Endothelial cell (in vitro differentiated cells): Measurements from ENCODE around the gene SDK2. TPM values are rescaled to one million over a fixed set of nuclear protein-coding genes. Genes with fewer than 3 reads are reported as not detected.

Experiments
- DNase-seq: peaks from one replicate; pipeline ENCODE4 v3.0.0; 2021; ENCODE audit warnings: low spot score
- H3K27ac Mint-ChIP-seq: one replicate; pipeline ENCODE4 v1.8.0; 2021; ENCODE audit warnings: mixed read lengths, inconsistent platforms; ENCODE audit not compliant: unreplicated experiment
- H3K27me3 Mint-ChIP-seq: one replicate; pipeline ENCODE4 v1.8.0; 2021; ENCODE audit warnings: mild to moderate bottlenecking, moderate library complexity, mixed read lengths, inconsistent platforms; ENCODE audit not compliant: unreplicated experiment
- H3K36me3 Mint-ChIP-seq: one replicate; pipeline ENCODE4 v1.8.0; 2021; ENCODE audit warnings: mild to moderate bottlenecking, low read depth, mixed read lengths, inconsistent platforms; ENCODE audit not compliant: unreplicated experiment
- H3K4me1 Mint-ChIP-seq: one replicate; pipeline ENCODE4 v1.8.0; 2021; ENCODE audit warnings: mild to moderate bottlenecking, mixed read lengths, inconsistent platforms; ENCODE audit not compliant: unreplicated experiment
- H3K4me3 Mint-ChIP-seq: one replicate; pipeline ENCODE4 v1.8.0; 2021; ENCODE audit warnings: mild to moderate bottlenecking, mixed read lengths, inconsistent platforms; ENCODE audit not compliant: unreplicated experiment
- H3K9me3 Mint-ChIP-seq: one replicate; pipeline ENCODE4 v1.8.0; 2021; ENCODE audit warnings: mixed read lengths, inconsistent platforms; ENCODE audit not compliant: unreplicated experiment
- CTCF ChIP-seq: fragments of 200-600 bp; sonication (generic); IDR thresholded peaks from one replicate; pipeline ENCODE4 v1.5.0; 2021; ENCODE audit warnings: antibody characterized with exemption; ENCODE audit not compliant: unreplicated experiment
- total RNA-seq: library from RNA; stranded (reverse); fragmentation: NEBNext Ultra II Directional; extraction: Animal tissue kit (Norgen Biotek cat#: 25700); gene quantifications from one replicate; pipeline ENCODE4 v1.2.1, GENCODE V29; 2021; ENCODE audit not compliant: unreplicated experiment

SDK2 gene
- total RNA-seq, 1 donor from 2014 or later, result 2.4 TPM

GRCh38 chr17:73510981-73511718, 133.1 kb downstream of the SDK2 start:
- H3K27me3 Mint-ChIP-seq, result no peaks in the 10 kb centered on the region
- no peak overlapping the region for H3K27ac Mint-ChIP-seq

DNA sequence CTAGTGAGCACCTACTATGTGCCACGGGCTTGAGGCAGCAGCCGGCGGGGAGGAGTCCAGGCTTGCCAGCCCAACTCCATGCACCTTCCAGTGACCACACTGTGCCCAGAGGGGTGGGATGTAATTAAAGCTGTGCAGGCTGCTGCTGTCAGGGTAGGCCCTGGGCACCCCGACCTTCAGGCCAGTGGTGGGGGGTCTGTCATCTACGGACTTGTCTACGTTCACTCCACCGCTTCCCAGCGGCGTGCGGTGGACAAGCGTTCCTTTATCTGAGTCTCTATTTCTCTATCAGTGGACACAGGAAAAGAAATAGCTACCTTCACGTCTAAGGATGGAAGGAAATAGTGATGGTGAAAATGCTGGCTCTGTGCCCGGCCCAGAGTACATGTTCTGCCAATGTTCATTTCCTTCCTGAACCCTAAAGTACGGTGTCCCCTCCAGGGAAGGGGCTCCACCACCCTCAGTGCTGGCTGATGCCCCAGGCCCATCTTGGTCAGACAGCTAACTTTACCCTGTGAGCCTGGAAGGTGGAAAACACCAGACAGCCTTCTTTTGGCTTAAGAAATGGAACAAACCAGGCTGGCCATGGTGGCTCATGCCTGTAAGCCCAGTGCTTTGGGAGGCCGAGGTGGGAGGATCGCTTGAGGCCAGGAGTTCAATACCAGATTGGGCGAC, 135.2 kb downstream of the SDK2 start:
- no peak overlapping the region for H3K27ac Mint-ChIP-seq
- no peak for DNase-seq
- H3K36me3 Mint-ChIP-seq, result no peaks in the 10 kb centered on the region
- no peaks in the 10 kb centered on the region for H3K9me3 Mint-ChIP-seq
- H3K4me1 Mint-ChIP-seq, result no peaks in the 10 kb centered on the region
- no peaks in the 10 kb centered on the region for H3K27me3 Mint-ChIP-seq
- no peak overlapping the region for H3K4me3 Mint-ChIP-seq
- no peak for TF ChIP-seq CTCF

More at GRCh38 chr17:73510981-73511718, 133.1 kb downstream of the SDK2 start:
- Mint-ChIP-seq H3K9me3 (no peaks in the 10 kb centered on the region), H3K36me3 (no peaks in the 10 kb centered on the region), H3K4me3 (no peak overlapping the region), H3K4me1 (no peaks in the 10 kb centered on the region)
- no peak for TF ChIP-seq CTCF
- no peak for DNase-seq

DNA sequence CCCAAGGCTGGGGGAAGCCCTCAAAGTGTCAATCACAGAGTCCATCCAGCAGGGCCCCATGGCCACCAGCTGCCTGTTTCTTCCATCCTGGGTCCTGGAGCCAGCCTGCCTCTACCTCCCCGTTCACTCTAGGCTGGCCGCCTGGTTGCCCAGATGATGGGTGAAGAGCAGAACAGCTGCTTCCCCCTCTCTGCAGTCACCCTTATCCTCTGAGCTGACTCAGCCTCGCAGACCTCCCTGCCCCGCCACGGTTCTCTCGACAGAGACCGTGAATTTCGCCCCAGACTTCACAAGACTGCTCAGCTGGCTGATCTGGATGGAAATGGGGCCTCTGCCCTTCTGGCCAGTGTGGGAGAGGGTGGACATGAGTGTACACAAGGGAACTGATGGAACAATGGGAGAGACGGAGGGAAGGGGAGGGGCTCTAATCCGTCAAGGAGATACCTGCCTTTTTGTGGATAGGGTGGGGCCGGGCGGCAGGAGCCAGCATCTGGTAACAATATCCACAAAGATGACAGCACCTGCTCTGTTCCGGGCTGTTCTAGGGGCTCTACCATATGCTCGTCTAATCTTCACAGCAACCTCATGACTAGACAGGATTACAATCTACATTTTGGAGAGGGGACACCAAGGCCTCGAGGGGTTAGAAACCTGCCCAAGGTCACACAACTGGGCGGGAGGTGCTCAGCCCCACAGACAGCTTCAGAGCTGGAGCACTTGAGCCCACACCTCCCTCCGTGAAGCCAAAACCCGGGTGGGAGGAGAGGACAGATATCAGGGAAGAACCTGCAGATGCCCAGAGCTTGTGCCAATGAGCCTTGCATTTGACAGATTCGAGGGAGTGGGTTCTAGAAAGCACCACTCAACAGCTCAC, 136.0 kb downstream of the SDK2 start:
- TF ChIP-seq CTCF, result no peak
- Mint-ChIP-seq H3K27me3 (no peaks in the 10 kb centered on the region), H3K36me3 (no peaks in the 10 kb centered on the region), H3K4me1 (no peaks in the 10 kb centered on the region), H3K9me3 (no peaks in the 10 kb centered on the region), H3K4me3 (no peak overlapping the region), H3K27ac (no peak overlapping the region)
- no peak for DNase-seq

- TF ChIP-seq CTCF, result no peak
- H3K9me3 Mint-ChIP-seq, result no peaks in the 10 kb centered on the region
- H3K27me3 Mint-ChIP-seq, result no peaks in the 10 kb centered on the region
- no peaks in the 10 kb centered on the region for H3K4me1 Mint-ChIP-seq
- no peak overlapping the region for H3K27ac Mint-ChIP-seq
- no peaks in the 10 kb centered on the region for H3K36me3 Mint-ChIP-seq
- no peak overlapping the region for H3K4me3 Mint-ChIP-seq
- no peak for DNase-seq
Observed at GRCh38 chr17:73506470-73507435, 137.5 kb downstream of the SDK2 start.
